NCI-H146 (cell line): ENCODE measurements around the gene SCN1B.
"Not testable (repeated sequence)": the region's sequence is repeated elsewhere in the genome, so short reads cannot be mapped to it uniquely, and the experiment has no call there.

ENCODE experiments used
- DNase-seq: peaks from one replicate; lab custom pipeline; 2025; lab: John Stamatoyannopoulos, UW

SCN1B gene

GRCh38 chr19:35000647-35001501 is 29.4 kb upstream of the SCN1B start:
- DNase-seq: peak; percentile 74

- DNase-seq: no peak
These were observed 28.2 kb upstream of the SCN1B start for GRCh38 chr19:35002037-35002535.

- DNase-seq: no peak
These were observed 25.6 kb upstream of the SCN1B start for GRCh38 chr19:35004517-35005255.

- DNase-seq: no peak
These were observed 24.9 kb upstream of the SCN1B start for GRCh38 chr19:35005256-35005977.

GRCh38 chr19:35006007-35006341 is 24.3 kb upstream of the SCN1B start:
- DNase-seq: not testable (repeated sequence)

- peak; percentile 66 for DNase-seq
These were observed 23.8 kb upstream of the SCN1B start for GRCh38 chr19:35006342-35006998.

- DNase-seq: no peak
These were observed 23.3 kb upstream of the SCN1B start for GRCh38 chr19:35006999-35007365.

- not testable (repeated sequence) for DNase-seq
These were observed 22.8 kb upstream of the SCN1B start for GRCh38 chr19:35007427-35007826.

- no peak for DNase-seq
These were observed 21.4 kb upstream of the SCN1B start for GRCh38 chr19:35008891-35009341.

GRCh38 chr19:35009424-35010415 is 20.6 kb upstream of the SCN1B start:
- no peak for DNase-seq

GRCh38 chr19:35011091-35011689 is 19.1 kb upstream of the SCN1B start:
- no peak for DNase-seq

GRCh38 chr19:35011737-35012682 is 18.3 kb upstream of the SCN1B start:
- DNase-seq: no peak

GRCh38 chr19:35013041-35013819 is 17.0 kb upstream of the SCN1B start:
- peak; percentile 38 for DNase-seq

- no peak for DNase-seq
These were observed 16.2 kb upstream of the SCN1B start for GRCh38 chr19:35013820-35014754.

GRCh38 chr19:35014774-35015173 is 15.5 kb upstream of the SCN1B start:
- DNase-seq: not testable (repeated sequence)

- no peak for DNase-seq
These were observed 14.9 kb upstream of the SCN1B start for GRCh38 chr19:35015270-35015953.

GRCh38 chr19:35015954-35016351 is 14.3 kb upstream of the SCN1B start:
- no peak for DNase-seq
